OCI-LY7 (cell line): ENCODE data around the gene MAP6. TPM values are rescaled to one million over a fixed set of nuclear protein-coding genes. Genes with fewer than 3 reads are reported as not detected.

Experiments used
- BruUV-seq: library from RNA; stranded (reverse); fragments of 400-500 nt; replicated peaks from 2 replicates; lab custom pipeline; 2021; lab: Mats Ljungman, UMichigan
- CTCF ChIA-PET: fragments of 300-600 bp; sonication (Branson Sonifier 250); formaldehyde crosslinking; loops from one replicate; lab custom pipeline; 2022; ENCODE audit warnings: antibody characterized with exemption; ENCODE audit not compliant: unreplicated experiment; lab: Charles Lee
- POLR2A ChIA-PET: fragments of 300-600 bp; sonication (Branson Sonifier 250); formaldehyde crosslinking; loops from one replicate; lab custom pipeline; 2022; ENCODE audit warnings: antibody characterized with exemption; lab: Charles Lee
- DNase-seq: peaks from one replicate; pipeline ENCODE4 v3.0.0-alpha.2; 2015; ENCODE audit warnings: low spot score
- H2AFZ ChIP-seq: fragments of 200-600 bp; sonication (generic), shearing (Covaris generic); 2 replicates; pipeline ENCODE4 v1.6.1; 2014; ENCODE audit warnings: mild to moderate bottlenecking, antibody characterized with exemption, low read length, moderate library complexity
- H3K27ac ChIP-seq: fragments of 200-600 bp; sonication (generic); 2 replicates; pipeline ENCODE4 v1.5.1; 2014; ENCODE audit warnings: mixed run types, low read depth, mild to moderate bottlenecking, moderate library complexity, low read length, inconsistent platforms; ENCODE audit not compliant: poor library complexity, severe bottlenecking
- H3K36me3 ChIP-seq: fragments of 200-600 bp; sonication (generic); 2 replicates; pipeline ENCODE4 v1.6.1; 2014; ENCODE audit warnings: mild to moderate bottlenecking, antibody characterized with exemption, low read length, moderate library complexity, mixed read lengths; ENCODE audit not compliant: insufficient read depth
- H3K4me1 ChIP-seq: fragments of 200-600 bp; sonication (generic); 2 replicates; pipeline ENCODE4 v1.5.1; 2014; ENCODE audit warnings: mild to moderate bottlenecking, low read length; ENCODE audit not compliant: insufficient read depth, poor library complexity, severe bottlenecking
- H3K4me2 ChIP-seq: fragments of 200-600 bp; sonication (generic); 2 replicates; pipeline ENCODE4 v1.6.1; 2014; ENCODE audit warnings: mild to moderate bottlenecking, low read length
- H3K4me3 ChIP-seq: fragments of 200-600 bp; sonication (generic); 2 replicates; pipeline ENCODE4 v1.5.1; 2014; ENCODE audit warnings: mild to moderate bottlenecking, low read depth, low read length; ENCODE audit not compliant: poor library complexity, severe bottlenecking
- H3K79me2 ChIP-seq: fragments of 200-600 bp; sonication (generic); 2 replicates; pipeline ENCODE4 v1.6.1; 2016; ENCODE audit warnings: low read depth, mild to moderate bottlenecking, low read length, moderate library complexity, mixed read lengths; ENCODE audit not compliant: insufficient read depth
- H3K9me2 ChIP-seq: fragments of 200-600 bp; sonication (generic); 2 replicates; pipeline ENCODE4 v1.6.1; 2016; ENCODE audit warnings: mild to moderate bottlenecking, low read length, mixed read lengths; ENCODE audit not compliant: insufficient read depth
- H3K9me3 ChIP-seq: fragments of 200-600 bp; sonication (generic); 2 replicates; pipeline ENCODE4 v1.6.1; 2014; ENCODE audit warnings: mild to moderate bottlenecking, mixed run types, low read length, mixed read lengths
- H4K20me1 ChIP-seq: fragments of 200-600 bp; sonication (generic); 2 replicates; pipeline ENCODE4 v1.6.1; 2014; ENCODE audit warnings: mild to moderate bottlenecking, antibody characterized with exemption, low read length, moderate library complexity, mixed read lengths; ENCODE audit not compliant: insufficient read depth
- CTCF ChIP-seq: fragments of 200-600 bp; sonication (generic); conservative IDR thresholded peaks from 2 replicates; pipeline ENCODE4 v1.5.1; 2014; ENCODE audit warnings: mild to moderate bottlenecking, antibody characterized with exemption, low read length, moderate library complexity, mixed read lengths
- EZH2phosphoT487 ChIP-seq: fragments of 200-600 bp; sonication (generic); IDR thresholded peaks from 2 replicates; pipeline ENCODE4 v1.6.1; 2018; ENCODE audit warnings: low read depth, borderline replicate concordance, mild to moderate bottlenecking, mixed run types, antibody characterized with exemption, low read length, moderate library complexity, mixed read lengths
- intact Hi-C: fragments of 100-400 bp; cut with micrococcal nuclease; formaldehyde crosslinking; loops from one replicate; pipeline ENCODE4 v1.10.0; 2022; ENCODE audit not compliant: unreplicated experiment
- total RNA-seq, 2 experiments: library from RNA; depleted of rRNA in 1 of 2; stranded (reverse); fragments of >200 nt in 1 of 2; shearing (Covaris generic) in 1 of 2; gene quantifications; 2 replicates each; pipeline ENCODE4 v1.2.3, GENCODE V29; 2014 to 2022

MAP6 gene
- total RNA-seq, 2 experiments from 2014 or later: not detected

GRCh38 chr11:75639762-75640181 is 29.1 kb downstream of the MAP6 start:
- CTCF ChIA-PET: no interaction called here
- H4K20me1 ChIP-seq: no peaks in the 10 kb centered on the region
- no TSS peak for BruUV-seq
- no peak overlapping the region for H3K4me2 ChIP-seq
- H3K9me3 ChIP-seq: no peaks in the 10 kb centered on the region
- H3K9me2 ChIP-seq: no peaks in the 10 kb centered on the region
- no peak overlapping the region for H3K27ac ChIP-seq
- H3K4me3 ChIP-seq: no peak overlapping the region
- no peaks in the 10 kb centered on the region for H3K4me1 ChIP-seq
- TF ChIP-seq EZH2phosphoT487 (no peak), CTCF (no peak)
- intact Hi-C loops: no loop called here
- no peaks in the 10 kb centered on the region for H3K79me2 ChIP-seq
- H2AFZ ChIP-seq: no peak overlapping the region
- H3K36me3 ChIP-seq: no peaks in the 10 kb centered on the region
- POLR2A ChIA-PET: no interaction called here
- no peak for DNase-seq

GRCh38 chr11:75637998-75638397 is 30.8 kb downstream of the MAP6 start:
- CTCF ChIA-PET: no interaction called here
- no TSS peak for BruUV-seq
- Histone ChIP-seq H3K4me1 (no peaks in the 10 kb centered on the region), H3K79me2 (no peaks in the 10 kb centered on the region), H3K9me3 (no peaks in the 10 kb centered on the region), H4K20me1 (no peaks in the 10 kb centered on the region), H3K4me2 (no peak overlapping the region), H3K27ac (no peak overlapping the region), H3K4me3 (no peak overlapping the region), H3K9me2 (no peaks in the 10 kb centered on the region), H2AFZ (no peak overlapping the region), H3K36me3 (no peaks in the 10 kb centered on the region)
- POLR2A ChIA-PET: no interaction called here
- DNase-seq: no peak
- intact Hi-C loops: no loop called here
- no peak for TF ChIP-seq CTCF
- TF ChIP-seq EZH2phosphoT487: no peak

GRCh38 chr11:75635066-75635862 is 33.6 kb downstream of the MAP6 start:
- Histone ChIP-seq H3K9me3 (no peaks in the 10 kb centered on the region), H3K4me3 (no peak overlapping the region), H3K36me3 (no peaks in the 10 kb centered on the region), H3K4me1 (no peaks in the 10 kb centered on the region), H4K20me1 (no peaks in the 10 kb centered on the region), H3K4me2 (no peak overlapping the region), H3K9me2 (no peaks in the 10 kb centered on the region), H3K79me2 (no peaks in the 10 kb centered on the region), H2AFZ (no peak overlapping the region), H3K27ac (no peak overlapping the region)
- DNase-seq: no peak
- ChIA-PET POLR2A (interaction anchor here (0.6 kb wide), 1 partner anchor 11 kb away, joined by 3 read pairs; no protein-coding TSS in a partner anchor), CTCF (no interaction called here)
- intact Hi-C loops: no loop called here
- TF ChIP-seq CTCF (no peak), EZH2phosphoT487 (no peak)
- no TSS peak for BruUV-seq
